Measurements from ENCODE around the gene FLRT2. TPM values are rescaled to one million over a fixed set of nuclear protein-coding genes. Genes with fewer than 3 reads are reported as not detected.
A peak's percentile ranks its signal among the peaks of the same experiment; 100 is the strongest.

The FLRT2 gene
- total and polyA plus RNA-seq, 2 experiments from 2014 or later, result 5.2 to 5.8 TPM

- Histone ChIP-seq H3K27me3 (no peaks in the 10 kb centered on the region), H3K36me3 (no peaks in the 10 kb centered on the region), H3K4me1 (ENCODE audit: low read depth) (peaks cover 22% of the 10 kb centered on the region), H3K9me3 (ENCODE audit: low read depth) (no peaks in the 10 kb centered on the region), H3K4me3 (no peak overlapping the region), H3K27ac (no peak overlapping the region)
- DNase-seq (ENCODE audit: low read depth in 1 of 2, low spot score in 1 of 2), result no peak
- no peak for TF ChIP-seq CTCF (IDR thresholded peaks at IDR 0.05; ENCODE audit: low read depth, low read length)
Observed at GRCh38 chr14:85564841-85565527, 35.0 kb downstream of the FLRT2 start.

- Histone ChIP-seq H3K4me1 (ENCODE audit: low read depth) (peaks cover 22% of the 10 kb centered on the region), H3K27me3 (no peaks in the 10 kb centered on the region), H3K27ac (no peak overlapping the region), H3K4me3 (no peak overlapping the region), H3K36me3 (no peaks in the 10 kb centered on the region), H3K9me3 (ENCODE audit: low read depth) (no peaks in the 10 kb centered on the region)
- no peak for TF ChIP-seq CTCF (IDR thresholded peaks at IDR 0.05; ENCODE audit: low read depth, low read length)
- peak in 1 of 2 donors; percentile 48 for DNase-seq (ENCODE audit: low read depth in 1 of 2, low spot score in 1 of 2)
Observed at GRCh38 chr14:85565862-85566296, 35.9 kb downstream of the FLRT2 start.

- no peak overlapping the region for H3K4me3 ChIP-seq
- no peaks in the 10 kb centered on the region for H3K27me3 ChIP-seq
- peak in 1 of 2 donors; percentile 72 for DNase-seq (ENCODE audit: low read depth in 1 of 2, low spot score in 1 of 2)
- no peaks in the 10 kb centered on the region for H3K36me3 ChIP-seq
- H3K27ac ChIP-seq, result no peak overlapping the region
- H3K9me3 ChIP-seq (ENCODE audit: low read depth), result no peaks in the 10 kb centered on the region
- no peak for TF ChIP-seq CTCF (IDR thresholded peaks at IDR 0.05; ENCODE audit: low read depth, low read length)
- peaks cover 29% of the 10 kb centered on the region for H3K4me1 ChIP-seq (ENCODE audit: low read depth)
Observed at GRCh38 chr14:85566603-85567002, 36.7 kb downstream of the FLRT2 start.

GRCh38 chr14:85572011-85572410 lies 42.1 kb downstream of the FLRT2 start:
- TF ChIP-seq CTCF (IDR thresholded peaks at IDR 0.05; ENCODE audit: low read depth, low read length), result no peak
- peak in 1 of 2 donors; percentile 50 for DNase-seq (ENCODE audit: low read depth in 1 of 2, low spot score in 1 of 2)
- H3K27me3 ChIP-seq, result no peaks in the 10 kb centered on the region
- H3K9me3 ChIP-seq (ENCODE audit: low read depth), result no peaks in the 10 kb centered on the region
- no peaks in the 10 kb centered on the region for H3K36me3 ChIP-seq
- peaks cover 70% of the 10 kb centered on the region for H3K4me1 ChIP-seq (ENCODE audit: low read depth)
- H3K4me3 ChIP-seq, result no peak overlapping the region
- peak overlapping the region; percentile 82 for H3K27ac ChIP-seq

GRCh38 chr14:85572845-85573244 lies 42.9 kb downstream of the FLRT2 start:
- Histone ChIP-seq H3K36me3 (no peaks in the 10 kb centered on the region), H3K27ac (peak overlapping the region; percentile 82), H3K4me1 (ENCODE audit: low read depth) (peaks cover 74% of the 10 kb centered on the region), H3K27me3 (no peaks in the 10 kb centered on the region), H3K4me3 (no peak overlapping the region), H3K9me3 (ENCODE audit: low read depth) (no peaks in the 10 kb centered on the region)
- peak in 1 of 2 donors; percentile 79 for DNase-seq (ENCODE audit: low read depth in 1 of 2, low spot score in 1 of 2)
- no peak for TF ChIP-seq CTCF (IDR thresholded peaks at IDR 0.05; ENCODE audit: low read depth, low read length)

Measured in cardiac muscle cell (in vitro differentiated cells and primary cell).